GM19238 (cell line): ENCODE data around the gene PDE6A.
"Not testable (repeated sequence)": the region's sequence is repeated elsewhere in the genome, so short reads cannot be mapped to it uniquely, and the experiment has no call there.

Experiments
- DNase-seq: peaks from one replicate; pipeline ENCODE4 v3.0.0; 2011; ENCODE audit warnings: low spot score; ENCODE audit not compliant: insufficient read length

PDE6A gene

DNA sequence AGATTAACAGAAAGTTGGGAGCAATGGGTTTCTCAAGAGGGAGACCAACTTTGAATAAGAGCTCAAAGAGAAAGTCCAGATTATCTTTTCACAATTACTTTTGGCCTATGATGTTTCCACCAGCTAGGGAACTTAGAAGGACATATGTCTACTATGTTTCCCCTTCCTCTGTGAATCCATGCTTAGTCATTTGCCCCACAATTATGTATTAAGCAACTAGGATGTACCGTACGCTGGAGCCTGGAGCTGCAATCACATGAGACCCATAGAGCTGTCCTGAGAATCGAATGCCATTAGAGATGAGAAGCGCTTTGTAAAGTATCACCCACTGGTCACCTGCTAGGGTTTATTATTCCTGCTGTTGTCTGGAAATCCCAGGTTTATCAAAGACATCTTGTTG lies 78.8 kb downstream of the PDE6A start:
- DNase-seq, result no peak

DNA sequence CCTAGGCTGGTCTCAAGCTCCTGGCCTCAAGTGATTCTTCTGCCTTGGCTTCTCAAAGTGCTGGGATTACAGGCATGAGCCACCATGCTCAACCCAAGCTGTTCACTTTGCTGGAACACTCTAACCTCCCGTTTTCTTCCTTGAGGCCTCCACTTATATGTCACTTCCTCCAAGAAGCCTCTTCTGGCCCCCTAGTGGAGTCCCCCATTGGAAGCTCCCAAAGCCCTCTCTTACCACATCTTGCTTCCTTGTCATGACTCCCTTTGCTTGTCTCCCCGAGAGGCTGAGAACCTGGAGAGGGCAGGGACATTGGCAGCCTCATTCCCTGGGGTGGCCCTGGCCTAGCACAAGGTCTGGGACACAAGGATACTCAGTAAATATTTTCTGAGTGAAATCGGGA lies 80.8 kb downstream of the PDE6A start:
- DNase-seq, result no peak

DNA sequence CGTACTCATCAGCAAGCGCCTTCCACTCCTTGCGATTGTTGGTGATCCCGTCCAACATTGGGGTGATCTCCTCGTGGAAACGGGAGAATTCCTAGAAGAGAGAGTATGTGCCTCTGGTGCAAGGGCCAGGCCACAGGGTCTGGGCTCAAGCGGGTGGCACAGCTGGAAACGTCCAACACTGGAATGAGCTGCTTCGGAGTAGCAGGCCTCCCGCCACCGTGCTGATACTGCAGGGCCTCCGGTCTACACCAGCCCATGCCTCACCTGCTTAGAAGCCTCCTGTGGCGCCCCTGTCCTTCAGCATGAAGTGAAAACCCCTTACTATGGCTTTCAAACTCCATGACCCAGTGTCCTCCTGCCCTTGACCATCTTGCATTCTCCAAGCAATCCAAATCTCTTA lies 81.4 kb downstream of the PDE6A start:
- DNase-seq, result no peak

DNA sequence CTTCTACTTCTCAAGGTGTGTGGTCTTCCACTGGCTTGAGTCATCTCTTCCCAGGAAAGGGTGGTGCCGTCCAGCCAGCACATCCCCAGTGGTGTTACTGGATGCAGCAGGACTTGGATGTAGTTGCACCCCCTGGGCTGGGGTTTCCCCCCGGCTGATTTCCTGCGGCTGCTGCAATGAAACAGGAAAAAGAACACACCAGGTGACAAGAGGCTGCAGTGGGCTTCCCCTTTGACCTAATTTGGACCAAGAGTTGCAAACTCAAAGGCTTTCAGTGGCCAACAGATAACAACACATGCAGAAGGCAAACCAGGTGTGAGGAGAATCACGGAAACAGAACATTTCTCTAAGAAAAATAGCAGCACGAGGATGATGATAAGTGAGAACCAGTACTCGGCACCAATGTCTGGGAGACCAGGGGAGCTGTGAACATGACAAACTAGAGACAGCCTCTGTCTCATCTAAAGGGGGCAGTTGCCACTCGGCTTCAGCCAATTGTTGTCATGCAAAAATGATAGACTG lies 83.7 kb downstream of the PDE6A start:
- peak; percentile 40 for DNase-seq

DNA sequence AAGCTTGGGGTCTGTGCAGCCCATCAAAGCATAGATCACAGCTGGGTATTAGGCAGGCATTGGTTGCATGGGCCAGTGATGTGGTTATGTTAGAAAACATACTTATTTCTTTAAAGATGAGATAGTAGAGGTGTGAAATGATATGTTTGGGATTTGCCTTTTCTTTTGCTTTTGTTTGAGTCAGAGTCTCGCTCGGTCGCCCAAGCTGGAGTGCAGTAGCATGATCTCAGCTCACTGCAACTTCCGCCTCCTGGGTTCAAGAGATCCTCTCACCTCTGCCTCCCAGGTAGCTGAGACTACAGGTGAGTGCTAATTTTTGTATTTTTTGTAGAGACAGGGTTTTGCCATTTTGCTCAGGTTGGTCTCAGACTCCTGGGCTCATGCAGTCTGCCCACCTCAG lies 84.8 kb downstream of the PDE6A start:
- no peak for DNase-seq

DNA sequence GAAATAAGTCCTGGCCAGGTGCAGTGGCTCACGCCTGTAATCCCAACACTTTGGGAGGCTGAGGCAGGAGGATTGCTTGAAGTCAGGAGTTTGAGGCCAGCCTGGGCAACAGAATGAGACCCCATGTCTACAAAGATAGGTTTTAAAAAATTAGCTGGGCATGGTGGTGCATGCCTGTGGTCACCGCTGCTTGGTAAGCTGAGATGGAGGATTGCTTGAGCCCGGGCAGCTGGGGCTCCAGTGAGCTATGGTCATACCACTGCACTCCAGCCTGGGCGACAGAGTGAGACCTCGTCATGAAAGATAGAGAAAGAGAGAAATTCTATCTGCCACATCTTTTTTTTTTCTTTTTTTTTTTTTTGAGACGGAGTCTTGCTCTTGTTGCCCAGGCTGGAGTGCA lies 86.1 kb downstream of the PDE6A start:
- DNase-seq, result not testable (repeated sequence)

DNA sequence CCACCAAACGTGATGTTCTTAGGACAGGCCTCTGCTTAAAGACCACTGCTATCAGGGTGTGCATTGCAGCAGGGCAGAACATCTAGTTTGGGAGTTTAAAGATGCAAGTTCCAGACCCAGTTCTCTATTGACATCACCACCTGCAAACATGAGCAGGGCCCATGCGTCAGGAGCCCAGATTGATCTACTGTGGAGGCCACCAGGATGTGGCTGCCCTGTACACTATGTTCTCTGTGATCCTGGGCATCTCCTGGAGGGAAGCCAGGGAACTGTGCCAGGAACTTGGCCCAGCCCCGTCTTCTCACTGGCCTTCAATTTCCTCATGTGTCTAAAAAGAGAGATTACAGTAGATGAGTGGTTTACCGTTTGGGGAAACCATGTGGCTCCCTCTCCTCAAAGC lies 87.1 kb downstream of the PDE6A start:
- DNase-seq, result no peak

DNA sequence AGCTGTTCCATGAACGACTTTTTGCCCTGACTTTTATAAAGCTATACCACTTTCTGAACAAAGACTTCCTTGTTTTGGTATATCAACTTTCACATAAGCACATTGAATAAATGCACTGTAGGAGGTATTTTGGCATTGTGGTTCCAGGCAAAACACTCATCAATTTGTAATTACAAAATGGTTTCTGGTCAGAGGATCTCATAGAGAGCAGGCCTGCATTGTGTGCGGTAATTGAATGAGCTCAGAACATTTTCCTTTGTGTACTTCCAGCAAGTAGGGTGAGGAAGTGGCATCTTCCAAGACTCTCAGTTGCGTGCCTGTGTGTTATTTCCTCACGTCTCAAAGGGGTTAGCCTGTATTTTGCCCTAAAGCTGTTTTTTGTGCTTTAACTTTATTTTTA lies 89.2 kb downstream of the PDE6A start:
- no peak for DNase-seq

DNA sequence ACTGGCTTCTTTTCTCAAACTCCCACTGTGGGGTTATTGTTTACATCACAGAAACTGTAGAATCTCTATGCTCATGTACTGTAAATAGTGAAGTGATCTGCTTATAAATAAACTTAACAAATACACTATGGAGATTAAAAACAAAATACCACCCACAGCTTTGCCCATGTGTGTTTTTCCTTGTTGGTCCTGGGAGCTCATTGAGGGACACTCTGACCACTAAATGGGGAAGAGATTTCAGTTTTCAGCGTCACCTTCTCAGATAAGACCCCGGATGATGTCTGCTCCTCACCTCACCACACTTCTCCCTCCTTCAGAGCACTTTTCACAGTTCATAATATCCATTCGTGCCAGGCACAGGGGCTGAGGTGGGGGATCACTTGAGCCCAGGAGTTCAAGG lies 89.7 kb downstream of the PDE6A start:
- no peak for DNase-seq

DNA sequence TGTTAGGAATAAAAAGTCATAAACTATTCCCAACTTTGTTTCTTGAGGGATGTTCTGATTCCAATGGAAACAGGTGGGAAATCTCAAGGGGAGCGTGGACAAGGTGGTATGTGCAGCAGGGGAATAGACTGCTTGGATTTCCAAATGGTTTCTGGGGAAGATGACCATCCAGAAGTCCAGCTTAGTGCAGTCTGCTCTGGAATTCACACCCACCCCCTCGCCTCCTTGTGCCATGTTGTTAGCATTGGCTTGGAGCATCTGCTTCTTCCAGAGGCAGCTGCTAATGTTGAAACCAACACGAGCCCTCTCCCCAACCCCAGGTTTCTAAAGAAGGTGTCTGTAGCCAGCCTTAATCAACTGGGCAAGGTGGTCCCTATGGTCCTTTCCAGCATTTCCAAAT lies 90.9 kb downstream of the PDE6A start:
- no peak for DNase-seq

DNA sequence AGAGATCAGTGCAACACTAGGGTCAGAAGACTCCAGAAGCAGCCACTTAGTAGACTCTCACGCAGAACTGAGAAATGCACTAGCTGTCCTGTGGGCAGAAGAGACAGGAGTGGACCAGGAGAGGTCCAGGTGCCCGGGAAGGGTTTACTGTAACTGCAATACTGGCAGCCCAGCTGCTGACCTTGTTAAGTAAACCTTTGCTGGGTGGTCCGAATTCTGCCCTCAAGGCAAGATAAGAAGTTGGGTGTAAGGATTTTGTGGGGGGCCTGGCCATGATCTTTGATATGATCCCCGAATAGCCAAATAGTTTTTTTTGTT lies 91.3 kb downstream of the PDE6A start:
- no peak for DNase-seq

DNA sequence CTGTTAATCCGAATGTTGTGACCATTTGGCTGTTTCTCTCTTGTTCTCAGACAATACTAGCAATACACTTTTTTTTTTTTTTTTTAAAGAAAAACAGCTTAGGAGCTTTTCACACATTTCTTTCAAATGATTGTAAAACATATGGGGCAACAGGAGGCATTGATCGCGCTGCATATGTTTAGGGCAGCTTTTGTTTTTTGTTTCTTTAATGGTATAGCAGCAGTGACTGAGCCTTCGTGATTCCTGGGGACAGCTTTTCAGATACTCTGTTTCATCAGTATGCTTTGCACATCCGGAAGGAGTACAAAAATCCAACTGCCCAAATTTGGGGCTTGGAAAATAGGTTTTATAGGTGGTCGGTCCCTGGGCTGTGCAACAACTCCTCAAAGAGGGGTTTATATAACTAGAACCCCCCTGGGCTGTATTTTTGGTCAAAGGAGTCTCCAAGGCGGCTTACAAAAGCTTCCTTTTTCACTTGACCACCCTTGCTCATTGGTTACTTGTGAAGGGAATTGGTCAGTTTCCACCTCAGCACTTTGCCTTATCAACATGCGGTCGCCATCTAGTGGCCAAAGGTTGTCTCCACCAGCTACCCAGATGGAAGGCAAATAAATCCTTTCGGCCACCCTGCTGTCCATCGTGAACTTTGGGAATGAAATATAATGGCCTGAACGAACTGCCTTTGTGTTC lies 91.8 kb downstream of the PDE6A start:
- DNase-seq, result peak; percentile 66

DNA sequence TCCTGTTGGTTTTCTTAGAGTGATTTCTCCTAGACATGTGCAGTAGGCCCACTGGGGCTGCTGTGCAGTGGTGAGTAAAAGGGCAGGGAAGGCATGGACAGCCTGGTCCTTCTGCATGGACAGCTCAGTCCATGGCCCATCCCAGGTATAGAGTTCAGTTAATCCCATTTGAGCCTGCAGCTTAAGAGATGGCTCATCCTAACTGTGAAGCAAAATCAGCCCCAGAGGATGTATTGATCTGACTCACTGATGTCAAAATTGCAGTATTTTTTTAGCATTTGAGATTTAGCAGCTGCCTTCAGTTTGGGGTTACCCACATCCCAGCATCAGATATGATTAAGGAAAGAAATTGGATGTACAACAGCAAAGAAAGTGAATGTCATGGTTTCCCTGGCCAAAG lies 93.4 kb downstream of the PDE6A start:
- no peak for DNase-seq

DNA sequence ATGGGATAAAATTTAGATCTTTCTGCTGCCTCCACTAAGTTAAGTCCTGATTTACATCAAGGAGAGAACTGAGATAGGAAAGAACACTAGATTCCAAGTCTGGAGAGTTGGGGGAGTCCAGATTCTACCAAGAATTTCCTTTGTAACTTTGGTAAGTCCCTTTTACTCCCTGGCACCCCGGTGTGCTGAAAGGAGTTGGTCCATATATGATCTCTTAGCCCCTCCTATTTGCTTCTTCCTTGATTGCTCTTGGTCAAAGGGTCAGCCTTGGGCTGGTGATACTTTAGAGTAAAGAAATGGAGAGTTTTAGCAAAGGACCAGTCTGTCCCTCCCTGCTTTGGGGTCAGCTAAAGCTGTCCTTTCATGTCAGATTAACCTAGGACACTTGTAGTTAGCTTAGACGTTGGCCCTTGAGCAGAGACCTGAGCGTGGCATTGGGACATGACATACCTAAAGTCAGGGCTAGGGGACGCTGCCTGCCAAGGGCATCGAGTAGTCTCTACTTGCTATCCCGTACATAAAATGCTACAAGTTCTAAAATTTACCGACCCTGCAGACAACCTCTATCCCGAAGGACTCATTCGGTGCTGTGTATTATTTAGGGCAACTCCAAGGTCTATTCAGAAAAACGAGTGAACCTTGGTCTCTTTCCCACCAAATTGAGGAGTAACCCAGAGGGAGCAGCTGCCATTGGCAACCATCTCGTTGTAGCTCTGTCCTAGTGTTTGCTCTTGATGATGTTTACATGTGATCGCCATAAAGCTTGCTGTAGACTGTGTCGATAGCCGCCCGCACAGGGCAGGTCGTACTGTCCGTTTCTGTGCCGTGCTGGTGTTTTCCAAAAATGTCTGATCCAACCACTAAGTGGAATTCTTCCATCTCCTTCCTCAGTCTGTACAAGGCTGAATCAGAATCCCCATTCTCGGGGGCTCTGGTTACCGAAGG lies 94.4 kb downstream of the PDE6A start:
- DNase-seq, result no peak

DNA sequence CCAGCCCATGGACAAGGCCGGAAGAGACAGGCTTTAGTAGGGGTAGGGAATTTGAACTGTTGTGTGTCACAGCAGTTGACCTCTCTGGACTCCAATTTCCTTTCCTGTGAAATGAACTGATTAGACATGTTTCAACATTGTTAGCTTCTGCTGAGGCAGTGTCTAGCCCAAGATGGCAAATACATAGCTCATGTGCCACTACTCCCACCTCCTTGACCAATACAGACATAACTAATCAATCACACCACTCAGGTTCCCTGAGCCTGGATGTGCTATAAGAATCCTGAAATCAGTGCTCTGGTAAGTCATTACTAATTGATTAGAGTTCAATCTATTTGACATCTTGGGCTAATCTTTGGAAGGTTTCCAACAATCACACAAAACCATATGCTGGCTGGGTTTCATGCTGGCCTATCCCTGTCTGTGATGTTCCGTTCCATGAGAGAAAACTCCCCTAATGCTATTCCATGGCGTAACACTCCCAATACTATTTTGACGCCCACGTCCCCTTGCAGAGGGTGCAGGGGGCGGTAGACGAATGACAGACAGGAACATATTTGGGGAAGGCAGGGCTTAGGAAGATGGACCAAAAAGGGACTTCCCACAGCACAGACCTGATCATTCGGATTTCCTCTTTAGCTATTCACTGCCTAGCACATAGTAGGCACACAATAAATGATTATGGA lies 95.2 kb downstream of the PDE6A start:
- DNase-seq, result no peak

DNA sequence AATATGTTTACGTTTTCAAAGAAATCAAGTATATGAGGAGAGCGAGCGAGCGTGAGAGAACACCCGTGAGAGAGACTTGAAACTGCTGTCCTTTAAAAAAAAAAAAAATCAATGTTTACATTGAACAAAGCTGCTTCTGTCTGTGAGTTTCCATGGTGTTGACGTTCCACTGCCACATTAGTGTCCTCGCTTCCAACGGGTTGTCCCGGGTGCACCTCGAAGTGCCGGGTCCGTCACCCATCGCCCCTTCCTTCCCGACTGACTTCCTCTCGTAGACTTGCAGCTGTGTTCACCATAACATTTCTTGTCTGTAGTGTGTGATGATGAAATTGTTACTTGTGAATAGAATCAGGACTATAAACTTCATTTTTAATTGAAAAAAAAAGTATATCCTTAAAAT lies 97.0 kb downstream of the PDE6A start:
- no peak for DNase-seq

DNA sequence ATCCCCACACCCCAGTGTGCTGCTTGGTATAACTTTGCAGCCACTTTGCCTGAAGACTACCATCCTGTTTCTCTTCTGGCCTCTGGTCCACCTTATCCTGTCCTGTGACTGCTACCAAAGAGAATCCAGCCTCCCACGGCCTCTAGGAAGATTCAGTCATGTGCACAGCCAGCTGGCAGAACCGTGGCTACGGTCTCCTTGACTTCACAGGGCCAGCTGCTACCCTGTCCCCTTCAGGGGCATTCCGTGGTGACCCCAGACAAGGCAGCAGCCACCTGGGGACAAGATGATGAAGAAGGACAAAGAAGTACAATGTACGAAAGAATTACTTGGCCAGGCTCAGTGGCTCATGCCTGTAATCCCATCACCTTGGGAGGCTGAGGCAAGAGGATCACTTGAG lies 98.6 kb downstream of the PDE6A start:
- DNase-seq, result no peak

DNA sequence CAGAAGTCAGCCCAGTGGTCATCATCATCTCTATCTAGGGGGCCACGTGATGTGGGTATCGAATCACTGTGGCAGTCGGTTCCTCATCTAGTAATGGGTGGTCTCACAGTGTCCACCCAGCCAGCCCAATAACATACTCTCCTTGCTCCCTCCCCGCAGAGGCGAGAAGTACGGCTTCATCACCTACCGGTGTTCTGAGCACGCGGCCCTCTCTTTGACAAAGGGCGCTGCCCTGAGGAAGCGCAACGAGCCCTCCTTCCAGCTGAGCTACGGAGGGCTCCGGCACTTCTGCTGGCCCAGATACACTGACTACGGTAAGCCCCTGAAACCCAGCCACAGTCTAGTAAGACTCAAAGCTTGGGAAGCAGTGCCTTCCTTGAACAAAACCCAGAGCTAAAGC lies 99.0 kb downstream of the PDE6A start:
- no peak for DNase-seq

DNA sequence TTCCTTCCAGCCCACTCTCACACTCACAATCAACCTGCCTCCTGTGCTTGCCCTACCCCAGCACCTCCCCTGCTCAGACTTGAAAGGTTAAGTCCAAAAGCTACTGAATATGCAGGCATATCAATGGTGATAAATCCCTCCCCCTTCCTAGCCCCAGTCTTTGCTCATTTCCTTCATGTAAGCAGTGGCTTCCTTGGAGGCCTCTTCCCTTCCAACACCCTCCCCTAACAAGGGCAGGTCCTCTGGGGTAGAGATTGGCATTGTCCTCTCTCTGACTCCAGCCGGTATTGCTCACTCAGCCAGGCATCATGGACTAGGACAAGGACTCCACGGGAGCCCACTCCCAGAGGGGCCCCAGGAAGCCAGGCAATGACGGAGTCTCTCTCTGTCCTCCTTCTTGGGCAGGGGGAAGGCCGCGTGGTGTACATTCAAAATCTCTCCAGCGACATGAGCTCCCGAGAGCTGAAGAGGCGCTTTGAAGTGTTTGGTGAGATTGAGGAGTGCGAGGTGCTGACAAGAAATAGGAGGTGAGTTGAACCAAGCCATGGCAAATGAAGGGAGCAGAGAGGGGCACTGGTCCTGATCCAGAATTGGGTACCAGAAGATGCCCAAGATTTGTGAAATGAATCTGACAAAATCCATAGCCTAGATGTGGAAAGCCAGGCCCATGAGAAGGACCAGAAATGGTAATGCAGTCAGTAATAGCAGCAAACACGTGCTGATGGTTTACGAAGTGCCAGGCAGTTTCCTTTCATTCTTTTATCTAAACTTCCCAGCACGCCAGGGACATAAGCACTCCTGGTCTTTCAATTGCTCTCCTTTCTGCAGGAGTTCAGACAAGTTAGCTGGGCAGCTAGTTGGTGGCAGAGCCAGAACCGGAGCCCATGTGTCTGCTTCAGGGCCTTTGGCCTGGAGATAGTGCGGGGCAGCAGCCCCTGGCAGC lies 102.5 kb downstream of the PDE6A start:
- DNase-seq, result no peak

DNA sequence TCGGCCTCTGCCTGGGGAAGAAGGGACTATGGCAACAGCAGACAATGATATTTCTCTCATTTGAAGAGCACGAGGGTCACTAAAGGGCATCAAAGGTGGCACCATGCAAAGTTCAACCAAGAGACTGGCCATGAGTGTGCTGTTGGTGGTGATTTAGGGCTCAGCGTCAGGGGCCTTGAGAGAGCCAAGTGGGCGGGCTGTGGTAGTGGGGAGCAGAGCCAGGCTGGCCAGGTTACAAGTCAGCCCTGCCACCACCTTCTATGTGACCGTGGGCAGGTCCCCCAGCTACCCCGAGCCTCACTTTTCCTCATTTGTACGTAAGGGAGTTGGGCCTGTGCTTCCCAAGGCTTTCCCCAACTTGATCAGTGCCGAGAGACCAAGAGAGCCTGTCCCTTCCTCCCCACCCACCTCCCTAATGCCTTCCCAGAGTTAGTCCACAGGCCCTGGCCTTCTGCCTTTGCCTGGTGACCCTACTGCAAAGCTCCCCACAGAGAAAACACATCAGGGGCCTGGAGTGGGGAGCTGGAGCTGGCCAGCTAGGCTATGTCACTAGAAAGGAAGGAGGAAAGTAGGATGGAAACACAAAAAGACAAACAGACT lies 104.3 kb downstream of the PDE6A start:
- no peak for DNase-seq

DNA sequence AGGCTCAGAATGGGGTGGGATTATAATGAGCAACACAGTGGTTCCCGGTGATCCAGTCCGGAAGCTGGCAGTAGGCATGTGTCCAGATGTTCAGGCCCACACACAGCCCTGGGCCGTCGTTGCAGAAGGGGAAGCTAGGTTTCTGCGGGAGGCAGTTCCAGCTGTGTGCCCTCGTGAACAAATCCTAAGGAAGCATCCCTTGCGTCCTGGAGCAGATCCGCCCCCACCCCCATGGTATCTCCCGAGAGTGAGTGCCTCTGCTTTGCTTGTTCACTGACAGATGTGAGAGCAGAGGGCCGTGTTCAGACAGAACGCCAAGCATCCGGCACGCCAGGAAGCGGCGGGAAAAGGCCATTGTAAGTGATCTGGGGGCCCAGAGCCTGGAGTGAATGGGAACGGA lies 104.8 kb downstream of the PDE6A start:
- no peak for DNase-seq
